HepG2 (cell line): ENCODE measurements around the gene GRK3. TPM values are rescaled to one million over a fixed set of nuclear protein-coding genes. Genes with fewer than 3 reads are reported as not detected.

ENCODE experiments used
- ATAC-seq: fragments of 200-7000 bp; cut with Tn5 transposase; 3 replicates; pipeline ENCODE4 v1.9.1; 2020; ENCODE audit warnings: mild to moderate bottlenecking, moderate library complexity
- BruUV-seq: library from RNA; stranded (reverse); fragments of 400-500 nt; replicated peaks from 2 replicates; lab custom pipeline; 2021; lab: Mats Ljungman, UMichigan
- CTCF ChIA-PET: fragments of 300-600 bp; formaldehyde crosslinking; extraction: SDS; loops from one replicate; lab custom pipeline; 2021; ENCODE audit warnings: low total read pairs, inconsistent platforms, low intra/inter-chr PET ratio; lab: Yijun Ruan, JAX
- POLR2A ChIA-PET: fragments of 350-600 bp; sonication (Branson Sonifier 250); formaldehyde crosslinking; loops from one replicate; lab custom pipeline; 2020; ENCODE audit warnings: antibody characterized with exemption, inconsistent platforms; lab: Yijun Ruan, JAX
- DNase-seq: peaks from one replicate; pipeline ENCODE4 v3.0.0-alpha.2; 2015; ENCODE audit warnings: low spot score
- FAIRE-seq: peaks from 3 replicates; lab custom pipeline; 2011; peaks lifted over from hg19 to GRCh38; lab: Jason Lieb, UNC
- H2AFZ ChIP-seq: one replicate; pipeline ENCODE4 v1.6.1; 2011; ENCODE audit warnings: low read length, inconsistent platforms
- H3K27ac ChIP-seq: fragments of 300-600 bp; 3 replicates; pipeline ENCODE4 v1.8.0; 2011; ENCODE audit warnings: mixed run types, mild to moderate bottlenecking, mixed read lengths, low read length, inconsistent platforms; ENCODE audit not compliant: insufficient read depth; ENCODE audit errors: extremely low read length
- H3K27me3 ChIP-seq, 2 experiments: fragments of 200-600 bp in 1 of 2; 2 replicates in 1 of 2; 3 replicates in 1 of 2; pipeline versions ENCODE4 v1.6.0 to v1.8.0; 2011; ENCODE audit warnings: low read length in 2 of 2, mild to moderate bottlenecking in 2 of 2, moderate library complexity in 2 of 2, inconsistent platforms in 1 of 2; ENCODE audit not compliant: insufficient read depth in 2 of 2, control insufficient read depth in 1 of 2
- H3K36me3 ChIP-seq, 2 experiments: fragments of 200-600 bp in 1 of 2; replicated peaks in 1 of 2; 2 replicates in 1 of 2; 3 replicates in 1 of 2; pipeline versions ENCODE4 v1.5.1 to v1.8.0; 2011; ENCODE audit warnings: low read length in 2 of 2, inconsistent platforms in 1 of 2; ENCODE audit not compliant: insufficient read depth in 2 of 2, control insufficient read depth in 1 of 2
- H3K4me1 ChIP-seq: 2 replicates; pipeline ENCODE4 v1.5.1; 2012; ENCODE audit warnings: low read length, inconsistent platforms; ENCODE audit not compliant: insufficient read depth
- H3K4me2 ChIP-seq: 2 replicates; pipeline ENCODE4 v1.6.0; 2011; ENCODE audit warnings: low read depth, low read length, inconsistent platforms
- H3K4me3 ChIP-seq, 3 experiments: fragments of 200-600 bp in 1 of 3; sonication (generic), shearing (Covaris generic) in 1 of 3; replicated peaks in 1 of 3; 2 replicates each; pipeline ENCODE4 v1.5.1; 2011 to 2016; ENCODE audit warnings: low read length in 3 of 3, inconsistent platforms in 2 of 3, low read depth in 2 of 3, mild to moderate bottlenecking in 2 of 3, control low read depth in 1 of 3, mixed read lengths in 1 of 3; ENCODE audit not compliant: insufficient read depth in 1 of 3
- H3K79me2 ChIP-seq: one replicate; pipeline ENCODE4 v1.6.1; 2011; ENCODE audit warnings: low read length, inconsistent platforms; ENCODE audit not compliant: insufficient read depth
- H3K9ac ChIP-seq: 2 replicates; pipeline ENCODE4 v1.6.0; 2011; ENCODE audit warnings: mild to moderate bottlenecking, low read depth, low read length, inconsistent platforms; ENCODE audit not compliant: insufficient read depth
- H3K9me3 ChIP-seq: 2 replicates; pipeline ENCODE4 v1.5.1; 2012; ENCODE audit warnings: mild to moderate bottlenecking, low read length
- H4K20me1 ChIP-seq: 2 replicates; pipeline ENCODE4 v1.6.0; 2011; ENCODE audit warnings: inconsistent platforms, mild to moderate bottlenecking, low read length, moderate library complexity; ENCODE audit not compliant: insufficient read depth
- CTCF ChIP-seq: sonication (generic); formaldehyde crosslinking; IDR thresholded peaks from 2 replicates; pipeline ENCODE4 v1.5.0; 2020; ENCODE audit warnings: mild to moderate bottlenecking, missing genetic modification reagents, moderate library complexity
- DNMT3B ChIP-seq: conservative IDR thresholded peaks from 2 replicates; pipeline ENCODE4 v1.6.1; 2016; ENCODE audit warnings: missing biosample characterization, control low read depth
- FOXP1 ChIP-seq, 2 experiments: fragments of 450-650 bp in 1 of 2; IDR thresholded peaks; 2 replicates each; pipeline ENCODE4 v1.6.1; 2017 to 2018; ENCODE audit warnings: antibody characterized with exemption in 1 of 2
- KDM1A ChIP-seq: IDR thresholded peaks from 2 replicates; pipeline ENCODE4 v1.6.1; 2016; ENCODE audit warnings: missing compliant biosample characterization
- REPIN1 ChIP-seq: sonication (generic); formaldehyde crosslinking; IDR thresholded peaks from 2 replicates; pipeline ENCODE4 v1.8.0; 2022; ENCODE audit warnings: missing genetic modification reagents, low read depth, mild to moderate bottlenecking, borderline replicate concordance
- THAP11 ChIP-seq: IDR thresholded peaks from 2 replicates; pipeline ENCODE4 v1.6.1; 2016; ENCODE audit warnings: missing biosample characterization, missing genetic modification reagents
- ZNF143 ChIP-seq: sonication (generic); formaldehyde crosslinking; IDR thresholded peaks from 2 replicates; pipeline ENCODE4 v1.4.0; 2020; ENCODE audit warnings: missing genetic modification reagents
- ZNF629 ChIP-seq: sonication (generic); formaldehyde crosslinking; conservative IDR thresholded peaks from 2 replicates; pipeline ENCODE4 v1.5.0; 2020; ENCODE audit warnings: missing genetic modification reagents
- ZNF839 ChIP-seq: sonication (generic); formaldehyde crosslinking; IDR thresholded peaks from 2 replicates; pipeline ENCODE4 v1.4.0; 2020; ENCODE audit warnings: missing genetic modification reagents, mild to moderate bottlenecking, borderline replicate concordance
- WGBS: methylation state at CpG from one replicate; pipeline ENCODE4 v1.1.6; 2017; ENCODE audit warnings: low lambda C conversion rate; 5-methylcytosine and 5-hydroxymethylcytosine counted together
- in situ Hi-C: cut with HindIII; loops from 2 replicates; pipeline ENCODE4 v1.10.0; 2017; ENCODE audit warnings: low pct_unique_long_range_greater_than_20kb; ENCODE audit not compliant: extremely low pct_ligation_motif_present
- intact Hi-C: fragments of 100-400 bp; cut with micrococcal nuclease; formaldehyde crosslinking; loops from one replicate; pipeline ENCODE4 v1.10.0; 2022; ENCODE audit not compliant: unreplicated experiment
- polyA plus RNA-seq, 8 experiments: library from polyadenylated mRNA; depleted of rRNA in 3 of 8; stranded (reverse) in 7 of 8; unstranded in 1 of 8; fragments of >200 nt; fragmentation: Illumina TruSeq in 4 of 8; extraction: Trizol in 4 of 8; gene quantifications; 2 replicates each; pipeline versions ENCODE4 v1.2.1 to v1.2.3, GENCODE V29; 2011 to 2016; ENCODE audit warnings: low read depth in 4 of 8, missing spikeins in 1 of 8, mixed read lengths in 1 of 8; ENCODE audit not compliant: insufficient read depth in 1 of 8
- total RNA-seq, 5 experiments: library from RNA; depleted of rRNA; stranded (reverse); fragments of >200 nt; fragmentation: Illumina TruSeq; extraction: Trizol; gene quantifications; 2 replicates each; pipeline ENCODE4 v1.2.3, GENCODE V29; 2016; ENCODE audit warnings: low read depth in 1 of 5
- TF ChIP-seq, protein P1 (sequence below): sonication (generic); formaldehyde crosslinking; IDR thresholded peaks from 2 replicates; pipeline ENCODE4 v1.4.0; 2020; ENCODE audit warnings: low read depth, mild to moderate bottlenecking, missing genetic modification reagents

GRK3 gene
- total and polyA plus RNA-seq, 2 of the 13 experiments (the other 11 are each of a cell fraction or from before 2014, with no cell fraction given), result 8.5 to 16.7 TPM

- whole genome bisulfite sequencing, result 19% methylated on average over 3 of the region's 8 CpGs
- intact Hi-C loops (no loop called here), in situ Hi-C loops (no loop called here)
- Histone ChIP-seq H3K4me3 (no peak overlapping the region), H2AFZ (no peak overlapping the region), H3K79me2 (no peaks in the 10 kb centered on the region), H3K27ac (no peak overlapping the region), H3K9ac (no peak overlapping the region), H3K27me3 (peaks cover 6 to 13% of the 10 kb centered on the region in 2 experiments; a peak in 3 of 5 replicates), H3K4me1 (peaks cover 30% of the 10 kb centered on the region), H3K9me3 (peaks cover 18% of the 10 kb centered on the region), H3K4me2 (no peak overlapping the region), H4K20me1 (no peaks in the 10 kb centered on the region), H3K36me3 (no peaks in the 10 kb centered on the region)
- no TSS peak for BruUV-seq
- CTCF ChIA-PET, result no interaction called here
- POLR2A ChIA-PET, result no interaction called here
- ATAC-seq (no peak), FAIRE-seq (no peak), DNase-seq (no peak)
- TF ChIP-seq, protein P1, sequence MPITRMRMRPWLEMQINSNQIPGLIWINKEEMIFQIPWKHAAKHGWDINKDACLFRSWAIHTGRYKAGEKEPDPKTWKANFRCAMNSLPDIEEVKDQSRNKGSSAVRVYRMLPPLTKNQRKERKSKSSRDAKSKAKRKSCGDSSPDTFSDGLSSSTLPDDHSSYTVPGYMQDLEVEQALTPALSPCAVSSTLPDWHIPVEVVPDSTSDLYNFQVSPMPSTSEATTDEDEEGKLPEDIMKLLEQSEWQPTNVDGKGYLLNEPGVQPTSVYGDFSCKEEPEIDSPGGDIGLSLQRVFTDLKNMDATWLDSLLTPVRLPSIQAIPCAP (CRISPR knock-in tag), result no peak
- no peak for TF ChIP-seq ZNF839 (CRISPR knock-in tag)
- no peak for TF ChIP-seq THAP11
- TF ChIP-seq REPIN1, result no peak
- peak; percentile 44 for TF ChIP-seq CTCF (CRISPR knock-in tag)
- 0 out of 2 replicates have a peak, but pooled peaks have one; percentile 22 for TF ChIP-seq KDM1A (CRISPR knock-in tag)
- no peak for TF ChIP-seq FOXP1 (IDR thresholded peaks at IDR 0.05)
- TF ChIP-seq FOXP1 (CRISPR knock-in tag; IDR thresholded peaks at IDR 0.05), result no peak
- TF ChIP-seq ZNF143, result peak; percentile 79
- no peak for TF ChIP-seq DNMT3B
- TF ChIP-seq ZNF629 (CRISPR knock-in tag), result peak; percentile 53; the same call in 1 of the 2 replicates
Measured at GRCh38 chr22:25764270-25765015, 200.0 kb downstream of the GRK3 start.
